NCI-H2081 treated with DMSO at 0.1 percent for 48 hours (cell line): ENCODE results near the gene PNPLA2.

ENCODE experiments used
- DNase-seq: peaks from one replicate; lab custom pipeline; 2025; lab: John Stamatoyannopoulos, UW

PNPLA2 gene

GRCh38 chr11:831118-831864 lies 12.6 kb downstream of the PNPLA2 start:
- no peak for DNase-seq

DNA sequence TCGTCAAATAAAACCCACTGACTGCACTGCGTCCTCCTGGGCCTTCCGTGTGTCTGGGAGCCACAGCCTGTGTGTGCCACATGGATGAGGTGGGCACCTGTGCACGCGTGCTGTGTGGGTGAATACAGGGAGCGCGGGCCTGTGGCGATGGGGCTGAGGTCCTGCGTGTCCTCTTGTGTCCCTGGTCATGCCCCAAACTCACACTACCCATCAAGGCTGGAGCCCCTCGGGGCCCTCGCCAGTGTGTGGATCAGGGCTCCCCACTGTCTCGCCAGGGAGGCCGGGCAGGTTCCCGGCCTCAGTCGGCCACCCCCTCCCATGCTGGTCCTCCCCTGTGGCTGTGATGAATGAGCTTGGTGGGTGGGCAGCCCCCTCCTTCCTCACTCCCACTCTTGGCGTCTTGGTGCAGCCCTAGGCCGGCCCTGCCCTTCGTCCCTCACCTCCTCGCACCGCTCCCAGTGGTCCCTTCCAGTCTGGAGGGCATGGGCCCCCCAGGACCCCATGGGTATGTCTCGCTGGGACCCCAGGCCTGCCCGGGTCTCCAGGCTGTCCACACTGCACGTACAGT lies 13.3 kb downstream of the PNPLA2 start:
- no peak for DNase-seq

DNA sequence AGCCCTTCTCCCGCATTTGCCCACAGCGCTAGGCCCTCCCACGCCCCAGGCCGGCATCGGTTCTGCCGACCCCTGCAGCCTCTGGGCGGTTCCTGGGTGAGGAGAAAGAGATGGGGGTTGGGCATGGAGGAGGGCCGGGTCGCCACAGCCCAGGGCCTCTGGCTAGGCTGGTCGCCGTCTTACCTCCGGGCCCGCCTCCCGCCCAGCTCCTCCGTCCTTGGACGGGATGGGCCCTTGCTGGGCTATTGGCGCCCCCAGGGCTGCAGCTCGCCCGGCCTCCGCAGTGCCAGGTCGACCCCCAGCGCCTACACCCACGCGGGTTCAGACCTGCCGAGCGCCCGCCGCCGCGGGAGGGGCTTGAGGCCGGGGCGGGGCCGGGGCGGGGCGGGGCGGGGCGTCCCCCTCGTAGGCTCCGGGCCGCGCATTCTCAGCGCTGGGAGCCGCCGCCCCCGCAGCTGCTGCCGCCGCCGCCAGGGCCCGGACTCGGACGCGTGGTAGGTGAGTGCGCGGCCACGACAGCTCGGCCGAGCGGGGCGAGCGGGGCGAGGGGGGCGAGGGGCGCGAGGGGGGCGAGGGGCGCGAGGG lies 13.9 kb downstream of the PNPLA2 start, which contains the start of gene CD151:
Gene CD151, plus strand, starts transcription at position 424 of the 585 bp plus-strand sequence. CDS start 3,118 bp downstream, outside the sequence.
- DNase-seq, result no peak

- DNase-seq, result no peak
Measured at GRCh38 chr11:833114-833791, 14.5 kb downstream of the PNPLA2 start.

- DNase-seq, result no peak
Measured at GRCh38 chr11:833849-834311, 15.2 kb downstream of the PNPLA2 start.

DNA sequence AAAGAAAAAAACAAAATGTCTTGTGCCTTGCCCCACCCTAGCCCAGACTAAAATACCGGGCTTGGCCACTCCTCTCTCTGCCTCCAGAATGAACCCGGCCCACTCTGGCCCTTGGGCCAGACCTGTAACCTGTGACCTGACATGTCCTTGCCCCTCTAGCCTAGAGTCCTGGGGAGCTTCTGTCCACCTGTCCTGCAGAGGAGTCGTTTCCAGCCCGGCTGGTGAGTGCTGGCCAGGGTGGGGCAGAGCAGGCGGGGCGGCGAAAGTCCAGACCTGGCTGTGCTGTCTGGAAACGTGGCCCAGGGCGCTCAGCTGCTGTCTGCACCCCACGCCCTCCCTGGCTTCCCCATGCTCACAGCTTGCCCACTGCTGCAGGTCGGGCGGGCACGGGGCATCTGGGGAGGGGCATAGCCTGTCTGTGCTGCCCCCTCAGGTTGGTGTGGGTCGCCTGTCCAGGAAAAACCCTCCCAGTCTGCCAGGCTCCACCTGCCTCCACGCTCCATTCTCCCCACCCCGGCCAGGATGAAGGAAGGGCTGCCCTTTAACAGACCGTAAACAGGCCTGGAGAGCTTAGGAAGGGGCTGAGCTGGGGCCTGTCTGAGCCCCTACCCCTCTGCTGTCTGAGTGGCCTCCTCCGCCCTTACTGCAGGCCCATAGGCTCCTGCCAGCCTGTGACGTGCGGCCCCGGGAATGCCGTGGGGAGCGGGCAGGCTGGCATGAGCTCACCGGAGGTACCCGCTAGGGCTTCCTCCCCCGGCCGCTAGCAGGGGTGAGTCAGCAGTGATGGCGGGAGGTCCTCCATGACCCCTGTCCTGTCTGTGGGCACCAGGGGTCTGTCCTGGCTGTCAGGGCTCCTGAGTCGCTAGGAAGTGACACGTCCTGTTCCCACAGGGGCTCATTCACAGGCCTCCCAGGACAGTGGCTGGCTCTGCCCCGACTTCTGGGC lies 15.9 kb downstream of the PNPLA2 start:
- DNase-seq, result no peak

DNA sequence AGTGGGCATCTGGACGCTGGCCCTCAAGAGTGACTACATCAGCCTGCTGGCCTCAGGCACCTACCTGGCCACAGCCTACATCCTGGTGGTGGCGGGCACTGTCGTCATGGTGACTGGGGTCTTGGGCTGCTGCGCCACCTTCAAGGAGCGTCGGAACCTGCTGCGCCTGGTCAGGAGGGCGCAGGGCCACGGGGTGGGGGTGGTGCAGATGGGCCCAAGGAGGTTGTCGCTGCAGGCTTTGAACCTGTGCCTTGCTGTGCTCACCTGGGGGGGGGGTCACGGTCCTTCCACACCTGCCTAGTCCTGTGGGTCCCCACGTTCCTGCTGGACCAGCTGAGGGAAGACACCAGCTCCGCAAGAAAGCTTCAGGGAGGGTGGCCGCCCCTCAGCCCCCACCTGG lies 17.6 kb downstream of the PNPLA2 start:
- no peak for DNase-seq

- DNase-seq, result no peak
Measured at GRCh38 chr11:836700-837099, 18.0 kb downstream of the PNPLA2 start.

DNA sequence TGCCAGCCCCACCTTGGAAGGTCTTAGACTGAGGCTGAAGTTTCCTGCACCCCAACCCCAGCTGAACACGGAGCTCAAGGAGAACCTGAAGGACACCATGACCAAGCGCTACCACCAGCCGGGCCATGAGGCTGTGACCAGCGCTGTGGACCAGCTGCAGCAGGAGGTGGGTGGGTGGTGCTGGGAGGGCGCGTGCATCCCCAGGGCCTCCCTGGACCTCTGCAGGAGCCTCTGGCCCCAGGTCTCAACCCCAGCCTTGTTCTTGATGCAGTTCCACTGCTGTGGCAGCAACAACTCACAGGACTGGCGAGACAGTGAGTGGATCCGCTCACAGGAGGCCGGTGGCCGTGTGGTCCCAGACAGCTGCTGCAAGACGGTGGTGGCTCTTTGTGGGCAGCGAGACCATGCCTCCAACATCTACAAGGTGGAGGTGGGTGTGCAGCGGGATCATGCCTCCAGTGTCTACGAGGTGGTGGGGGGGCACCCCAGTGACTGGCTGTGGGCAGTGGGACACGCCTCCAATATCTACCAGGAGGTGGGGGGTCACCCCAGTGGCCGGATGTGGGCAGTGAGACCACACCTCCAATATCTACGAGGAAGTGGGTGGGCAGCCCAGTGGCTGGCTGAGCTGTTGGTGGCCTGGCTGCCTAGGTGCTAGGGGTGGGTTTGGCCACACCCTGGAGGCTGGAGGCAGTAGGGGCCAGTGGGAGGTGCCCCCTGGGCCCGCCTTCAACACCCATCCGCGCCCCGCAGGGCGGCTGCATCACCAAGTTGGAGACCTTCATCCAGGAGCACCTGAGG lies 18.7 kb downstream of the PNPLA2 start:
- DNase-seq, result no peak

GRCh38 chr11:837990-838307 lies 19.2 kb downstream of the PNPLA2 start:
- DNase-seq, result no peak

GRCh38 chr11:838441-839279 lies 19.9 kb downstream of the PNPLA2 start:
- no peak for DNase-seq

- no peak for DNase-seq
Measured at GRCh38 chr11:839280-839623, 20.5 kb downstream of the PNPLA2 start.

DNA sequence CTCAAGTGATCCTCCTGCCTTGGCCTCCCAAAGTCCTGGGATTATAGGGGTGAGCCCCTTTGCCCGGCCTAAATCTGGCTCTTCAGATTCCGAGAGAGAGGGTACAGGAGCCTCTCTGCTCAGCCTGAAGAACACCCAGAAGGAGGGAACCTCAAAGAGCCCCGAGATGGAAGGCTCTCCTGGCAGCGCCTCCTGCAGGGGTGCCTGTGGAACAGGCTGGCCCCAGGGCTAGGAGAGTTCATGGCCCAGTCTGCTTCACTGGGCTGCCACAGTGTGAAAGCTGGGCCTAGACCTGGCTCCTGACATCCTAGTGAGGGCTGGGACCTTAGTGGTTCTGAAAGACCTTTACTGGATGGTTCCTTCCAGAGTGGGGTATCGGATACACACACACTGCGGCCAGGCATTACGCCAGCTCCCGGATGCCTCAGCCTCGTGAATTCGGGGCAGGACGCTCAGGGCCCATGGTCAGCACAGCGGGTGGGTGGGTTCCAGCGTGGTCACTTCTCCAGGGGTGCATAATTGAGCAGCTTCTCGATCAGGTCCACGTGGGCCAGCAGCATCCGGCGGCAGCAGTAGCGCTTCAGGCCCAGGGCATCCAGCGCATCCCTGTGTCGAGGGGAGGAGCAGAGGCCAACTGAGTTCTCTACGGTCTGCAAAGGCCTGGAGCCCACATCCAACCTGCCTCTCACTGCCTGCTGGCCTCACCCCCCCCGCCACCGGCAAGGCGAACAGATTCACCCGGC lies 21.3 kb downstream of the PNPLA2 start:
- no peak for DNase-seq

DNA sequence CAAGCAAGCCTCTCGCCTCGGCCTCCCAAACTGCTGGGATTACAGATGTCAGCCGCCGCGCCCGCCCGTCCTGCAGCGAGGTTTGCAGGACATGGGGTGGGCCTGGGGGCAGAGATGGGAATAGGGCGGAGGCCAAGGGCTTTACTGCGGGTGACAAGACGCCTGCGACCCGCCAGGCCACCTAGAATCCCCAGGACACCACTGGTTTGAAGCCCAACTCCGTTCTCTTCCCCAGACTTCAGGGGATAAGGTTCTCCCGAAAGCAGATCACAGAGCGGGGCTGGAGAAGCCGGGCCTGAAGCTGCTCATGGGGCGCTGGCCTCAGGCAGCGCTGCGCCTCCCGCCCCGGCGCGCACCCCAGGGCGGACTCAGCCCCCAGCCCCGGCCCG lies 23.3 kb downstream of the PNPLA2 start:
- DNase-seq, result no peak

DNA sequence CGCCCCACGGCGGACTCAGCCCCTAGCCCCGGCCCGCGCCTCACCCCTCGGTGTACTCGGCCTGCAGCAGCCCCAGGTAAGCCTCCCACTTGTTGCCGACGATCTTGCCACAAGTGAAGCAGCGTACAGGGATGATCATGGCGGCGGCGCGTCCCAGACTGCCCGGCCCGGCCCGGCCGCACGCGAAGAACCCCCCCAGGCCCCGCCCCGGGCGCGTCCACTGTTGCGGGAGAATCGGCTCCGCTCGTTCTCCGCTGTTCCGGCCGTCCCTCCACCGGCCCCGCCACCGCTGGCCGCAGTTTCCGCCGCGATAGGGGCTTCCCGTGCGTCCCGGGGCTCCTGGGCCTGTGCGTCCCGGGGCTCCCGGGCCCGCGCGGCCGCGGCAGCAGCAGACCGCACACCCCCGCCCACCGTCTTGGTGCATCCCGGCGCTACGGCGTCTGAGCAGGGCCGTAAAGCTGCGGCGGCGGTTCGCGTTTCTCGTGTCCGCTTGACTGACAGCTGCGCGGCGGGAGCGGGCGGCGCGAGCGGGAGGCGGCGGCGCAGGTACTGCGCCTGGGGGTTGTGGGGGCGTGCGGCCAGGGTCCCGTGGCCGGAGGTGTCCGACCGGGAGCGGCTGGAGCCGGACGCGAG lies 23.8 kb downstream of the PNPLA2 start, which contains the start of the genes POLR2L and TSPAN4:
Gene POLR2L, minus strand, starts transcription at position 160 of the 633 bp plus-strand sequence. Its CDS starts 21 bp downstream, at position 139.
Gene TSPAN4, plus strand, starts transcription at position 483 of the 633 bp plus-strand sequence. CDS start 7,453 bp downstream, outside the sequence.
- no peak for DNase-seq

- no peak for DNase-seq
Measured at GRCh38 chr11:843086-843734, 24.5 kb downstream of the PNPLA2 start.

DNA sequence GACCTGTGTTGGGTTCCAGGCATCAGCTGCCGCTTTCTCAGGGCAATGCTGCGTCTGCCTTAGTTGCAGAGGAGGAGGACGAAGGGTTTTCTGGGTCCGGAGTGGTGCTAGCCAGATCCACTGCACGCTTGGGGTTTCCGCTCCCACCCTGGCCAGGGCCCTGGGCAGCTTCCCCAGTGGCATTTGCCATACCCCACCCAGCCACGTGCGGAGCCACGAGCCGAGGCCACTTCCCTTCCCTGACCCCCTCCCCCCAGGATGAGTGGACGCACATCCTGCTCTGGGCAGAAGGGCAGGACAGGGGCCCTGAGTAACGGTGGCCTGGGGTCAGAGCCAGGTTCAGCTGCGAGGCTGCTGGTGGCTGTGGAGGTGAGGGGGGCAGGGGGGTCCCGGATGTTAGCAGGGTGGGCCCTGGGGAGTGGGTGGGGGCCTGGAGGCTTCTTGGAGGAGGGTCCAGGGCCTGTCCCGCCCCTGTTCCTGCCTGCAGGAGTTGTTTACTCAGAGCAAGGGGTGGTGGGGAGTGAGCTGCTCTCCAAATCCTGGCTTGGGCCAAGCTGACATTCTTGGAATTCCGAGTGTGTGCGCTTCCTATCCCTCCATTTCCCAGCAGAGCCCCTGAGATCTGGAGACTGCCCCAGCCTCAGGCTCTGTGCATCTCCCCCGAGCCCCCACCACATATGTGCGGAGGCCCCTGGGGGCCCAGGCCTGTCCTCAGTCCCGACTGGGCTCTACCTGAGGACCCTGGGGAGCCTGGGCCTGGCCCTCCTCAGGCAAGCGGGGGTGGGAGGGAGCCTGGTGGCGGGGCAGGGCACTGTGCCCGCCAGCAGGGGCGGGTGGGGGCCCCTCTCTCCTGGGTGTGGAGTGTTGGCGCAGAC lies 25.3 kb downstream of the PNPLA2 start:
- DNase-seq, result no peak
